GM21423 (cell line): ENCODE data around the gene FAM98B.
A peak's percentile ranks its signal among the peaks of the same experiment; 100 is the strongest.

Experiments
- ATAC-seq: cut with Tn5 transposase; IDR thresholded peaks from one replicate; pipeline ENCODE4 v1.9.1; 2021; ENCODE audit warnings: mild to moderate bottlenecking, moderate library complexity; ENCODE audit not compliant: unreplicated experiment

The FAM98B gene

GRCh38 chr15:38460543-38460942 is 6.6 kb downstream of the FAM98B start:
- no peak for ATAC-seq

GRCh38 chr15:38461066-38461833 is 7.3 kb downstream of the FAM98B start:
- peak; percentile 86 for ATAC-seq

GRCh38 chr15:38463893-38464292 is 10.0 kb downstream of the FAM98B start:
- ATAC-seq = no peak

GRCh38 chr15:38464675-38465074 is 10.7 kb downstream of the FAM98B start:
- ATAC-seq = no peak

GRCh38 chr15:38470816-38471215 is 16.9 kb downstream of the FAM98B start:
- no peak for ATAC-seq

- no peak for ATAC-seq
These were observed 18.0 kb downstream of the FAM98B start for GRCh38 chr15:38471974-38472373.

- ATAC-seq = peak; percentile 98
These were observed 20.3 kb downstream of the FAM98B start for GRCh38 chr15:38474155-38474757.

GRCh38 chr15:38475361-38475760 is 21.4 kb downstream of the FAM98B start:
- ATAC-seq = no peak

GRCh38 chr15:38476120-38476519 is 22.2 kb downstream of the FAM98B start:
- ATAC-seq = no peak

GRCh38 chr15:38477637-38478036 is 23.7 kb downstream of the FAM98B start:
- no peak for ATAC-seq

GRCh38 chr15:38479266-38479665 is 25.3 kb downstream of the FAM98B start:
- no peak for ATAC-seq

GRCh38 chr15:38479756-38480155 is 25.8 kb downstream of the FAM98B start:
- ATAC-seq = no peak

- no peak for ATAC-seq
These were observed 27.2 kb downstream of the FAM98B start for GRCh38 chr15:38481113-38481512.

GRCh38 chr15:38481761-38482160 is 27.8 kb downstream of the FAM98B start:
- ATAC-seq = no peak

- no peak for ATAC-seq
These were observed 28.6 kb downstream of the FAM98B start for GRCh38 chr15:38482572-38482971.

GRCh38 chr15:38486936-38487335 is 33.0 kb downstream of the FAM98B start:
- no peak for ATAC-seq

- no peak for ATAC-seq
These were observed 33.5 kb downstream of the FAM98B start for GRCh38 chr15:38487378-38487777.

GRCh38 chr15:38490242-38490922 is 36.5 kb downstream of the FAM98B start:
- no peak for ATAC-seq

- no peak for ATAC-seq
These were observed 42.2 kb downstream of the FAM98B start for GRCh38 chr15:38496151-38496550.

- no peak for ATAC-seq
These were observed 45.7 kb downstream of the FAM98B start for GRCh38 chr15:38499651-38500050.

- ATAC-seq = no peak
These were observed 49.6 kb downstream of the FAM98B start for GRCh38 chr15:38503496-38503895.
